Transverse colon (tissue), 4 donors: Measurements from ENCODE around the gene P2RY12.

ENCODE experiments used
- EP300 ChIP-seq: sonication (generic); formaldehyde crosslinking; IDR thresholded peaks from one replicate; pipeline ENCODE4 v1.6.1; 2017; ENCODE audit warnings: antibody characterized with exemption, low read depth
- POLR2A ChIP-seq: fragments of 450-650 bp; IDR thresholded peaks from one replicate; pipeline ENCODE4 v1.6.1; 2016; ENCODE audit warnings: antibody characterized with exemption, mild to moderate bottlenecking, moderate library complexity
- POLR2AphosphoS5 ChIP-seq, 3 donors: sonication (generic); formaldehyde crosslinking; IDR thresholded peaks; one replicate each; pipeline ENCODE4 v1.6.1; 2016; ENCODE audit warnings: antibody characterized with exemption in 3 of 3
- TF ChIP-seq, protein P1 (sequence below), 5 experiments: fragments of 200-600 bp in 3 of 5; fragments of 450-650 bp in 2 of 5; sonication (generic) in 3 of 5; IDR thresholded peaks; 1 replicate in 2 of 5; 2 replicates in 3 of 5; pipeline ENCODE4 v1.5.1; 2016 to 2017; ENCODE audit warnings: antibody characterized with exemption in 5 of 5, inconsistent platforms in 3 of 5, mild to moderate bottlenecking in 2 of 5, moderate library complexity in 1 of 5

GRCh38 chr3:151350656-151351055 is 33.9 kb downstream of the P2RY12 start:
- no peak for TF ChIP-seq POLR2AphosphoS5 (IDR thresholded peaks at IDR 0.05)
- TF ChIP-seq, protein P1, sequence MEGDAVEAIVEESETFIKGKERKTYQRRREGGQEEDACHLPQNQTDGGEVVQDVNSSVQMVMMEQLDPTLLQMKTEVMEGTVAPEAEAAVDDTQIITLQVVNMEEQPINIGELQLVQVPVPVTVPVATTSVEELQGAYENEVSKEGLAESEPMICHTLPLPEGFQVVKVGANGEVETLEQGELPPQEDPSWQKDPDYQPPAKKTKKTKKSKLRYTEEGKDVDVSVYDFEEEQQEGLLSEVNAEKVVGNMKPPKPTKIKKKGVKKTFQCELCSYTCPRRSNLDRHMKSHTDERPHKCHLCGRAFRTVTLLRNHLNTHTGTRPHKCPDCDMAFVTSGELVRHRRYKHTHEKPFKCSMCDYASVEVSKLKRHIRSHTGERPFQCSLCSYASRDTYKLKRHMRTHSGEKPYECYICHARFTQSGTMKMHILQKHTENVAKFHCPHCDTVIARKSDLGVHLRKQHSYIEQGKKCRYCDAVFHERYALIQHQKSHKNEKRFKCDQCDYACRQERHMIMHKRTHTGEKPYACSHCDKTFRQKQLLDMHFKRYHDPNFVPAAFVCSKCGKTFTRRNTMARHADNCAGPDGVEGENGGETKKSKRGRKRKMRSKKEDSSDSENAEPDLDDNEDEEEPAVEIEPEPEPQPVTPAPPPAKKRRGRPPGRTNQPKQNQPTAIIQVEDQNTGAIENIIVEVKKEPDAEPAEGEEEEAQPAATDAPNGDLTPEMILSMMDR (IDR thresholded peaks at IDR 0.05) = no peak
- TF ChIP-seq POLR2A = no peak
- TF ChIP-seq EP300 = no peak
